Activated CD4-positive, alpha-beta T cell treated with anti-CD3 and anti-CD28 coated beads, Interleukin-2, amount 50 U/mL, for 24 hours (primary cell): ENCODE data around the gene NPHP4.

ENCODE experiments used
- DNase-seq, 2 donors: peaks; one replicate each; pipeline ENCODE4 v3.0.0-alpha.2; 2020; ENCODE audit warnings: low read depth in 1 of 2, low spot score in 1 of 2

The NPHP4 gene

DNA sequence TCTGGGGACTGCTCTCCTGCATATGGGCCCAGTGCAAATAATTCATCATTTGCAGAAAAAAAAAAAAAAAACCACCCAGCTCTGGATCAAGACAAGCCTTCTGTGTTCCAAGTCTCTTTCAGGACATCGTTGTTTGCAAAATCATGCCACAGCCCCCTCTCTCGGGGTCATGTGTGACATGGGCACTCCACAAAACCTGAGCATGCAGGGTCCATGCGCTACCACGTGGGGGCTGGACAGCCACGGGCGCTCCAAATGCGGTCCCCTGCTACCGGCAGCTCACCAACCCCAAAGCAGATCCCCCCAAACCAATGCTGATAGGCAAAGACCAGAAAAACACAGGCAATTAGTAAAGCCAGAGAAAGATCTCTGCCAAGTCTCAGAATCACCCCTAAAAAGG, 17.6 kb downstream of the NPHP4 start:
- no peak for DNase-seq

DNA sequence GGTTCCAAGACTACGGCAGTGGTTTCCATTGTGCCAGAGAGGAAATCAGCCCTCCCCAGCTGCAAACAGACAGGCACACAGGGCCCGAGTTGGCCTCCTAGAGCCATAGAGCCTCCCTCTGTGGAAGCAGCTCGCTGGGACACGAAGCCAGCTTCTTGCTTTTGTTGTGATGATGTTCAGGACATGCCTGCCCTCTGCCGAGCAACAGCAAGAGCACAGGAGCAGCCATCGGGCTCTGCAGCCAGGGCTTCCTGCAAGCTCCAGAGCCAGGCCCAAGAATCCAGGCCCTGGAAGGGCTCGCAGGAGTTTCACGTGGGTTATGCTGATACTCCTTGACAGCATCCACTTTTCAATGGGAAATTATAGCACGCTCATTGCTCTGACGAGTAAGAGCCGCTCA, 18.5 kb downstream of the NPHP4 start:
- DNase-seq: no peak

DNA sequence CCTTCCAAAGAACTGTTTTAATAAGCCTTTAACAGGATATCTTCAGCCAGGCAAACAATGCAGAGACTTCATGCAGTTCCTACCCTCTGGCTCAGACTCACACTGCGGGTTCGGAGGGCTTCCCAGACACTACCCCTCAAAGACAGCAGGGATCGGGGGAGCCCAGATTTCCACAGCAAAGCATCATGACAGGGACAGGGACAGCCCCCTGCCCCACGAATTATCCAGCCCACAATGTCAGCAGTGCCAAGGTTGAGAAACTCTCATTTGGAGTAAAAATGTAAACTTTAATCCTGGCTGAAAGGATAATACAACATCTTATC, 20.1 kb downstream of the NPHP4 start:
- DNase-seq: no peak

DNA sequence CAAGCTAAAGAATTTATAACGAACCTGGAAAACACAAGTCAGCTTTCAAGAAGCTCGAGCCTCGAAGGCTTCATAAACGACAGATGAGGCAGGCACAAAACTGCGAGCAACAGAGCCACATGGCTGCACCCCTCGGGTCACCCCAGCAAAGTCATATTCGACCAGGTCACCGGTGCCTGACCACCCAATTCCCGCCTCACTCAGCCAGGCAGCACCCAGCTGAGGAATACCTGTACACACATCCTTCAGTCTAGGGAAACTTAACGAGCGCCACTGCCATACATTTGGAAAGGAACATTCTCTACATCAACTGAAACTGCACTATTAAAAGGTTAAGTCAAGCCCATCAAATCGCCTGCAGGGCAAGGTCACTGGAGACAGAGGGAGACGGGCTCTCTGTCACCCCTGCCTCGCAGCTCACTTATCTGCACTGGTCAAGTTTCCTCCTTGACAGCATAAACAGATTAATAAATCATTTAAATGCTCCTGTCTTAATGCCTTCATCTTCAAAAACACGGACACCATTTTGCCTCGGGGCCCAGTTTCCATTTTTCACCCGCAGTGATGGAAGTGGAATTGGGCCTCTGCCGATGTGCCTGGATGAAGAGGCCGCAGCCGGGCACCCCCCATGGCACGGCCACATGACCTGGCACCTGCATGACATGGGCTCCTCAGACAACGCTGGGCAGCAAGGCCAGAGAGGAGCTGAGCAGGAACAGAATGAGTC, 20.6 kb downstream of the NPHP4 start:
- no peak for DNase-seq

DNA sequence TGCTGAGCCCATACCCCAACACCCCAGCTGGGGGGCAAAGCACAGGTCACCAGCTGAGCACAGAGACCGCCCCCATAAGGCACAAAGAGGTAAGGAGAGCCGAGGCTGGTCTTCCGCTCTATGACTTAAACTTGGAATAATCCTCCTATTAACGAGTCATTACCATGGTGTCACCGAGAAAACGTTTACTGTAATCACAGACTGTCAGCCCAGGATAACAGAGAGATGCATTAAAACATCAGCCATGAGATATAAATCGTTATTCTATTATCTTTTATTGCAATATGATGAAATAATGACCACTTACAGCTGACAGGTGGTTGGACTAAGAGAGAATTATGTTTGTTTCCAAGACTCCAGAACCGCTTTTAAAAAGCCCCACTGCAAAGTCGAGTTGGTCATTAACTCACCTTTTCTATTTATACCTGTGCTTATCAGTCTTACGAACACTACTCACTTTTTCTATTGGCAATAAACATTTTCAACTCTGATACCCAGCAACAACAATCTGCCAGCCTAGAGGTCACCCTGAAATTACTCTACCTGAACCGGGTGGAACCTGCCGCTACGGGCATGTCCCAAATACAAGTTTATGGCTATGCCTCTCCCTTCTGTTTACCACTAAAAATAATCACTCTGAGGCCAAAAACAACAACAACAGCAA, 21.5 kb downstream of the NPHP4 start:
- no peak for DNase-seq

DNA sequence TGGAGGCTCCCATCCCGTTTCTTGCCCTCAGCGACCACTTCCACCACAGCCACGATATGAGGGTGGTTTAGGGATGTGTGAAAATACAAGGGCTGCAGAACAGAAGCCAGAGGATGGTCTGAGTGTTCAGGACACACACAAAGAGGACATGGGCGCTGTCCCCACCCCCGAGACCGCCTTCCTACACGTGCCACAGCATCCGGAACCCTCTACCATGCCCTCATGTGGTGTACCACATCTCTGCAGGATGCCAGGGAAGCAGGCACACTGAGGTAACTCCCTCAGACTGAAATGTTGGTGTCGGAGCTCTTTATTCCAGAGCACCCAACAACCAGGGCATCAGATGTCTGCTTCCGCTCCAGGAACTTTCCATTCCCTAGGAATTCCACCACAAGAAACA, 23.1 kb downstream of the NPHP4 start:
- no peak for DNase-seq

DNA sequence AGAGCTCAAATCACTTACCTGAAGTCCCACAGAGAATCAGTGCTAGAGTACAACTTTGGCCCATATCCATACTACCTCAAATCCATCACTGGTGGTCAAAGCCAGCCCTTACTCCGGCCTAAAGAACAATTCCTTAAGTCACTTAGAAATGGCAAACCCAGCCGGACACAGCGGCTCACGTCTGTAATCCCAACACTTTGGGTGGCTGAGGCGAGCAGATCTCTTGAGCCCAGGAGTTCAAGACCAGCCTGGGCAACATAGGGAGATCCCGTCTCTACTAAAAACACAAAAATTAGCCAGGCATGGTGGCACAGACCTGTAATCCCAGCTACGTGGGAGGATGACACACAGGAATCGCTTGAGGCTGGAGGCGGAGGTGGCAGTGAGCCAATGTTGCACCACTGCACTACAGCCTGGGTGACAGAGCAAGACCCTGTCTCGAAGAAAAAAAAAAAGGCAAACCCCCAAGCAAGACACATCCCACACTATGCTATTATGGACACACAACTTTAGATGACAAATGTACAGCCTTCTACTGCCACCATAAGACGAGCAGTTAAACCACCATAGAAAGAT, 24.0 kb downstream of the NPHP4 start:
- no peak for DNase-seq

DNA sequence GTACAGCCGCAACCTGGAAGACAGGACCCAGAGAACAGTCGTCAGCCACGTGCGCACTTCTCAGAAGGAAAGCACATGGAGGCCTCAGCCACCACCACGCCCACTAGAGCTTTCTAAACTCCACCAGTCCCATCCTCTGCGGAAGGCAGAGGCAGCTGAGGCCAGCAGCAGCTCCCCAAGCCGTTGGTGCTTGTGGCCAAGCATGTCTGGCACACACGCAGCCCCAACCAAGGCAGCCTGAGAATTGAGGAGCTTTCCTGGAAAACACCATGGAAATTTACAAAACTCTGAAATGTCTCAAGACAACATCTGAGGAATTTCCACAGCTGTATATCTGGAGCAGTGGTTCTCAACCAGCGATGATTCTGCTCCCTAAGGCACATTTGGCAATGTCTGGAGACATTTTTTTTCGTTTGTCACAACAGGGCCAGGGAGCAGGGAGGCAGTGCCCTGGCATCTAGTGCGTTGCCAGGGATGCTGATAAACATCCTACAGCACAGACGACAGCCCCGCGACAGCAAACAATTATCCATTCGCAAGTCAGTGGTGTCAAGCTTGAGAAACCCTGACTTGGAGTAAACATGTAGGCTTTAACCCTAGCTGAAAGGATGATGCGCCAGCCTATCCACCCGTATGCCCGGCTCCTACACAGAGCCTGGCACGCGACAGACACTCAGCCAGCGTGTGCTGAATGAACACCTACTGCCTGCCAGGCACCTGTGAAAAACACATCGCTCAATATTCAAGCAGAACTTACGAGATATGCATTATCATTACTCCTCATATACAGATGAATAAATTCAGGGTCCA, 24.7 kb downstream of the NPHP4 start:
- DNase-seq: no peak

DNA sequence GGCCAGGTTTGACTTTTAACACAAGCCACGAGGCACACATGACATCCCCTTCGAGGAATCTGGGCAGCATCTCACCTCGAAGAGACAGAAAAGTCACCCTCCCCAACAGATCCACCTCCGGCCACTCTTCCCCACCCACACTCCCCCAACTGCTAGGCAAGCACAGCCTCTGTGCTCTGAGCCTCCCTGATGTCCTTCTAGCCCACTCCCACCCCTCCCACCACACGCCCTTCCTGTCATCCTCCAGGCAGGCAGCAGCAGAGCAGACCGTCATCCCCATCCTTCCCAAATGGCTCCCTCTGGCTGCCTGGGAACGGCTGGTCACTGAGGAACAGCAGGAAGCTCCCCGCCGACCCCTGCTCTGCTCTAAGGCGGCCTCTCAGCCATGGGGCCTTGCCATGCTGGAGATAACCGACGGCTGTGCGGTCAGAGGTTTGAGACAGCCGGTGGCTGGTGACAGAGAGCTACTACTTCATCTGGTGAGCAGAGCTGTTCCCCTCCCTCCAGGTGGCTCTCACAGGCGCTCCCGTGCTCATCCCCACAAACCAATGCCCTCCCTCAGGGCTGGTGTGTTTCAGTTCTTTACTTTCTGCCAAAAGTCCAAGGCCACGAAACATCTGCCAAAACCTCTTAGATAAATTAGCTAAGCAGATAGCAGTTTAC, 25.6 kb downstream of the NPHP4 start:
- DNase-seq: no peak

DNA sequence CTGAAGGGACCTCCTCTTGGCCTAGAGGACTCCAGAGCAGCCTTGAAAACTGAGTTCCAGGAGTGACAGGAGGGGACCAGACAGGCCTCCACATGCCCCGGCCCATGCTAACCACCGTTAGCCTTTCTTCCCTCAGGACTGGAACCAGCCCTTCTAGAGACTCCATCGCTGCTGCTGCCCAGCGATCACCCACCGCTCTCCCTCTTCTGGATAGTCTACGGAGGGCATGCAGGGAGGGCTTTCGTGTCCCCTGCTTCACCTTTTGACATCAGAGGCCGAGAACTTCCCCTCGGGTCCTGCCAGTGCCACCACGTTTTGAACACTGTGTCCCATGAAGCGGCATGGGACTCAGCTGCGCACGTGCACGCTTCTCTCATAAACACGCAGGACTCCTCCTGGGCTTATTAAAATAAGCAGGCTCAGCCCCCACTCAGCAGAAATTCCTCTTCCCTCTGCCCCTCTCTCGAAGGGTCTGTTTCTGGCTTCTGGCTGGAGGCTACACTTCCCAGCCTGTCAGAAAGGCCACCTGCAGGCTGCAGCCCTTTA, 26.6 kb downstream of the NPHP4 start:
- no peak for DNase-seq

DNA sequence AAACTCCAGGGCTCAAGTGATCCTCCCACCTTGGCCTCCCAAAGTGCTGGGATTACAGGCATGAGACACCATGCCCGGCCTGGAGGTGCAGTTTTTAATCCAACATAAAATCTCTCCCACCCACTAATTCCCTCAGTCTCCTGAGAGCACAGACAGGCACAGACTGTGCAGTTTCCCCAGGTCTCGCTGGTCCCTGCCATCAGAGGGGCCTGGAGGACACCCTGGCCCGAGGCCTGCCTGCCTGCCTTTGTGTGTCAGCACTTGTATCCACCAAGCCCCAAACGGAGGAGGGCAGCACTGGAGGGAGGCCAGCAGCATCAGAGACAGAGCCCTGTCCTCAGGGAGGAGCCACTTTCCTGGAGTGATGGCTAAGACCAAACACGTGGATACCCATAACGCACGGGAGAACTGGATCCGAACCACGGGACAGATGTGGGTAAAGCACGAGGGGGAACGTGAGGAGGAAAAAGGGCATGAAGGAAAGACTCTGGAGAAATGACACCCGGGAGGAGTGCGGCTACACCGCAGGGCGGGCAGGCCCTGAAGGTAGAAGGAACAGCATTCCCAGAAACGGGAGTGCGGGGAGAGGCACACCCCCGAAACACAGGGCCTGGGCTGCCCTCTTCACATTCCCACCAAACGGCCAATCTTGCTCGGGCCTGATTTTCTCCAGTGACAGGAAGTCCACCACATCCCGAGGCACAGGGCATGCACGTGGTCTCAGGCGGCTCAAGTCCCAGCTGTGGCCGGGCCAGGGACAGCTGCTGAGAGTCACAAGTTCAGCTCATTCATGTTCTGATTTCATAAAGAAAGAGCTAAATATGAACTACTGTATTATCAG, 29.7 kb downstream of the NPHP4 start:
- no peak for DNase-seq

DNA sequence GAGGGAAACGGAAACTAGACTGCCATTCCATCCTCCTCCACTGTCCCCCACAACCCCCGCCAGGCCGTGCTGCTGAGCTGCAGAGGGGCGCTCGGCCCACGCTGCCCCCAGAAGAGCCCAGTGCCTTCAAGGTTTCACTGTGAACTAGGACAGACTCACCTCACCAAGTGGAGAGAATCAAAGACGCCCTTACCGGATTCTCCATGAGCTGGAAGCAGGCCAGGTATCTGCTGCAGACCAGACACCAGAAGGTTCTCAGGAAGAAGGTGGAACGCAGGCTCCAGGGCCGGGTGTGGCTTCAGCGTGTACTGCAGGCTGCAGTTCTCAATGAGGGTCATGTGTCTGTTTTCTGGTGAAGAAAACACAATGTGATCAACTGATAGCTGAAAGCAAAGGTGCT, 30.6 kb downstream of the NPHP4 start:
- no peak for DNase-seq

DNA sequence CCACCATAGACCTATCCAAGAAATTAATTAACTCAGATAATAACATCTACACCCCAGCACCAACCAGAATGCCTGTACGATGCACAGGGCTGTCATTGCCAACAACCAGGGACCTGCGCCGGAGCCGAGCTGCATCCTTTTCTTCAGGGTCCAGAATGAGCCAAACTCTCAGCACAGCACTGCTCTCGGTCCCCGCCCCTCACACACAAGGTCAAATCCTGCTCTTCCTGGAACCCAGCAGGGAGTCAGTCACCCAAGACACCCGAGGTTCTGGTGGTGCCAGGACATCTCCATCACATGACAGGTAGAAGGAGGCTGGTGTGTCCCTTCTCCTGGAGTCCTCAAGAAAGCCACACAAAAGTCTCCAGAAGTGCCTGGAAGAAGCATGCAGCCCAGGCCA, 31.9 kb downstream of the NPHP4 start:
- DNase-seq: no peak

DNA sequence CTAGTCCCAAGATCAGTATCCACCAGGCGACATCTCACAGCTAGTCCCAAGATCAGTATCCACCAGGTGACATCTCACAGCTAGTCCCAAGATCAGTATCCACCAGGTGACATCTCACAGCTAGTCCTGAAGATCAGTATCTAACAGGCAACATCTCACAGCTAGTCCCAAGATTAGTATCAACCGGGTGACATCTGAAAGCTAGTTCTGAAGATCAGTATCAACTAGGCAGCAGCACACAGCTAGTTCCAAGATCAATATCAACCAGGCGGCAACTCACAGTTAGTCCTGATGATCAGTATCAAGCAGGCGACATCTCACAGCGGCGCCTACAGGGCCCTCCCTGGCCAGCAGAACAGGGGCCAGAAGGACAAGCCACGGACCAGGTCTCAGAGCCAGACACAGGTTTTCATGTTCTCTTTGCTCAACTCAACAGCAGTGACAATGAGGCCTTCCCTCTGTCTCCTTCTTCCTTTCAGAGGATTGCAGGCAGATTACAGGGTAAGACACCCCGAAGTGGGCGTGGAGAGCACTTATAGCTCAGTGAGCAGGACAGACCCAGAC, 32.5 kb downstream of the NPHP4 start:
- no peak for DNase-seq

DNA sequence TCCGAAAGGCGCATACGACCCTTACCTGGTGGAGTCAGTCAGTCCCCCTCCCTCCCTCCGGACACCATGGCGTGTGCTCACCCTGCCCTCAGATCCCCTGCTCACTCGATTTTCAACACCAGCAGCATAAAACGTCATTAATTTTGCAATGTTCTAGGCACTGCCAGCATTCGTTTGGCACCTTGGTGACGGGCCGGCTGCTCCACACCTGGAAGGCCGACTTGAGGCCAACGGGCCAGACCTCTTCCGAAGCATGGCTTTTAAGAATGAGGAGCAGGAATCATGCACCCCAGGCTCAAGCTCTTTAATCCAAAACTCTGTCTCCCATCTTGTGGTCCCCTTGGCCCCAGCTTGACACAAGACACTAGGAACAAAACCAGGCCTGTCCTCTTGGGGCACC, 33.1 kb downstream of the NPHP4 start:
- no peak for DNase-seq

DNA sequence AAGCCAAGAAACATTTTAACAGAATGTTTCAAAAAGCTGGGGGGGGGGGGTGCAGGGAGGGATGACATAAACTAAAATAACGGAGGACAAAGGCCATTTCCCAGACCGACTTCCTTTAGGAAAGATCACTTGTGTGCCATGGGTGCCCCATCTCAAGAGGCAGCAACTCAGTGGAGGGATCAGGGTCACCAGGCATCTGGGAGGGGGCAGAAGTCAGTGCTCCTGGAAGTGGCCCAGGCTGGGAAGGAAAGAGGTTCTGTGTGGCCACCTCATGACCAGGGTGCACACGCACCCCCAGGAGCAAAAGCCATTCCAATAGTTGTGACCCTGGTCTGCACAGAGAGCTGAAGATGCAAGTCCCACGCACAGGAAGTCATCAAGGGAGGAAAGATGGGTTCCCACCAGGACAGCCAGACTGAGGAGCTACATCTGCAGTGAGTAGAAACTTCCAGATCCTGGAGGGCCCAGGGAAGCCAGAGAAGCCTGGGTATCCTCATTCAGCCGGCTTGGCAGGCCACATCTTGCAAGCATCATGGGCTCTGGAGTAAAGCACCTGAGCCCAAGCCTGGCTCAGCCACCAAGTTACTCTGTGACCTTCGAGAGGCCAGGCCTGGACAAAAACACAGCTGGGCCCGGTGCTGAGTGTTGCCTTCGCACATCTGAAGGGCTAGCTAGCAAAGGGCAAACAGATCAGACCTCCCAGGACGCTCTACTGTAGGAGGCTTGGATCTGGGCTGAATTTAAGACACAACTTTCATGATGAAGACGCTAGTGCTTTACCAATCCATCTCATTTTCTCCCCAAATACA, 36.0 kb downstream of the NPHP4 start:
- DNase-seq: no peak

DNA sequence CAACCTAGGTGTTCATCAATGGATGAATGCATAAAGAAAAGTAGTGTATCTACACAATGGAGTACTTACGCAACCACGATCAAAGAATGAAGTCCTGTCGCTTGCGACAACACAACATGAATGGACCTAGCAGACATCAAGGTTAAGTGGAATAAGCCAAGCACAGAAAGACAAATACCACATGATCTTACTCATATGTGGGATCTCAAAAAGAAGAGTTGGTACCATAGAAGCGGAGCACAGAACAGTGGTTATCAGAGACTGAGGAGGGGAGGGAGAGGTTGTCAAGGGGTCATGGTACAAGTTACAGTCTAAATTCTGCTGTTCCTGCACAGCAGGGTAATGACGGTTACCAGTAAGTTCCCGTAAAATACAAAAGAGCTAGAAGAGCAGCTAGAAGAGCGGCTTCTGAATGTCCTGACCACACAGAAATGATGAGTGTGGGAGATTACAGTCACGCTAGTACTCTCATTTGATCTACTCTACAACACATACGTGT, 36.7 kb downstream of the NPHP4 start:
- DNase-seq: no peak

DNA sequence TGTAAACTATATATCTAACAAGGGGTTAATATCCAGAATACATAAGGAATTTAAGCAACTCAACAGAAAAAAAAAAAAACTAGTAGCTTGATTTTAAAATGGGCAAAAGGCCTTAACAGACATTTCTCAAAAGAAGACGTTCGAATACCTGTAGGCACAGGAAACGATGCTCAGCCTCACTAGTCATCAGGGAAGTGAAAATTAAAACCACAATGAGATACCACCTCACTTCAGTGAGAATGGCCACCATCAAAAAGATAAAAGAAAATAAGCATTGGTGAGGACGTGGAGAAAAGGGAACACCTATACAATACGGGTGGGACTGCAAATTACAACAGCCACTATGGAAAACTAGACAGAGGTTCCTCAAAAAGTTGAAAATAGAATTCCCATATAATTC, 37.3 kb downstream of the NPHP4 start:
- DNase-seq: no peak

DNA sequence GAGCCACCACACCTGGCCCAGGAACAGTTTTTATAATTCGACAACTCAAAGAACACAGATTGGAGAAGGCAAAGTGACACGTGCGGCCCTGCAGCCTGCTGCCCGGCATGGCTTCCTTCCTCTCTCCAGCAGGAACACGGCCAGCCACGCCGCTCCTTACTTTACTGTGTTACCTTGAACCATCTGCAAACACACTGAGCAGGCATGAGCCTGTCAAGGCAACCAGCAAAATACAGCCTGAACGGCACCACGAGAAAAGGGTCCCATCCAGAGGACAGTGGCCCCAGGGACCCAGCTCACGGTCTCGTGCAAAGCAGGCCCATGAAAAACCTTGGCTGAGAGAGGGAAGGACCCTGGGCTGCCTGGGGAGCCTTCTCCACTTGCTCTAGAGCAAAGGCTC, 38.8 kb downstream of the NPHP4 start:
- DNase-seq: no peak
